NT2/D1 (cell line): Measurements from ENCODE around the gene FBXL17.

Source experiments
- SUZ12 ChIP-seq: IDR thresholded peaks from 2 replicates; pipeline ENCODE4 v1.6.1; 2011; ENCODE audit not compliant: insufficient read length, insufficient read depth; ENCODE audit errors: extremely low read depth
- ZNF274 ChIP-seq: IDR thresholded peaks from 2 replicates; pipeline ENCODE4 v1.6.1; 2011; ENCODE audit warnings: mild to moderate bottlenecking, low read depth, low read length

GRCh38 chr5:107840592-107840991 is 541.3 kb downstream of the FBXL17 start:
- TF ChIP-seq ZNF274 (no peak), SUZ12 (no peak)
